PC-9 (cell line): ENCODE measurements around the gene PACRG. TPM values are rescaled to one million over a fixed set of nuclear protein-coding genes. Genes with fewer than 3 reads are reported as not detected.
A peak's percentile ranks its signal among the peaks of the same experiment; 100 is the strongest.

Source experiments
- BruUV-seq: library from RNA; stranded (reverse); fragments of 400-500 nt; replicated peaks from 2 replicates; lab custom pipeline; 2021; lab: Mats Ljungman, UMichigan
- CTCF ChIA-PET: fragments of 300-600 bp; sonication (Branson Sonifier 250); formaldehyde crosslinking; loops from one replicate; lab custom pipeline; 2022; ENCODE audit warnings: antibody characterized with exemption; lab: Charles Lee
- POLR2A ChIA-PET: fragments of 300-600 bp; sonication (Branson Sonifier 250); formaldehyde crosslinking; loops from one replicate; lab custom pipeline; 2022; ENCODE audit warnings: antibody characterized with exemption; ENCODE audit not compliant: unreplicated experiment; lab: Charles Lee
- DNase-seq, 2 experiments: peaks; one replicate each; pipeline versions ENCODE4 v3.0.0 to v3.0.0-alpha.2; 2015 to 2022; ENCODE audit warnings: mixed read lengths in 1 of 2
- H2AFZ ChIP-seq: fragments of 200-600 bp; sonication (generic); 2 replicates; pipeline ENCODE4 v1.8.1; 2017; ENCODE audit warnings: antibody characterized with exemption
- H3F3A ChIP-seq: fragments of 200-600 bp; sonication (generic); 2 replicates; pipeline ENCODE4 v1.8.1; 2017; ENCODE audit warnings: antibody characterized with exemption, mild to moderate bottlenecking, low read depth; ENCODE audit not compliant: insufficient read depth
- H3K27ac ChIP-seq: fragments of 200-600 bp; sonication (generic); 2 replicates; pipeline ENCODE4 v1.6.1; 2016; ENCODE audit warnings: mixed run types
- H3K27me3 ChIP-seq: fragments of 200-600 bp; sonication (generic); 2 replicates; pipeline ENCODE4 v1.6.1; 2016; ENCODE audit warnings: low read depth, mixed run types; ENCODE audit not compliant: insufficient read depth
- H3K36me3 ChIP-seq: fragments of 200-600 bp; sonication (generic); 2 replicates; pipeline ENCODE4 v1.6.1; 2016; ENCODE audit warnings: low read depth, mixed run types
- H3K4me1 ChIP-seq: fragments of 200-600 bp; sonication (generic); replicated peaks from 2 replicates; pipeline ENCODE4 v1.6.1; 2016; ENCODE audit warnings: mixed run types; ENCODE audit not compliant: insufficient read depth
- H3K4me2 ChIP-seq: fragments of 200-600 bp; sonication (generic); 2 replicates; pipeline ENCODE4 v1.6.1; 2017; ENCODE audit warnings: mixed run types
- H3K4me3 ChIP-seq: fragments of 200-600 bp; sonication (generic); 2 replicates; pipeline ENCODE4 v1.6.1; 2016; ENCODE audit warnings: mixed run types
- H3K79me2 ChIP-seq: fragments of 200-600 bp; sonication (generic); 2 replicates; pipeline ENCODE4 v1.6.1; 2017; ENCODE audit warnings: low read depth, mixed run types
- H3K9me2 ChIP-seq: fragments of 200-600 bp; sonication (generic); 2 replicates; pipeline ENCODE4 v1.8.1; 2017; ENCODE audit warnings: mild to moderate bottlenecking; ENCODE audit not compliant: insufficient read depth
- H3K9me3 ChIP-seq: fragments of 200-600 bp; sonication (generic); 2 replicates; pipeline ENCODE4 v1.8.1; 2016; ENCODE audit warnings: low read depth; ENCODE audit not compliant: insufficient read depth
- H4K20me1 ChIP-seq: fragments of 200-600 bp; sonication (generic); 2 replicates; pipeline ENCODE4 v1.8.1; 2017; ENCODE audit not compliant: insufficient read depth
- CTCF ChIP-seq: fragments of 200-600 bp; sonication (generic); conservative IDR thresholded peaks from 2 replicates; pipeline ENCODE4 v1.6.1; 2017; ENCODE audit warnings: mixed run types, antibody characterized with exemption, mild to moderate bottlenecking, moderate library complexity
- EZH2 ChIP-seq: fragments of 200-600 bp; sonication (generic); IDR thresholded peaks from 2 replicates; pipeline ENCODE4 v1.8.0; 2017; ENCODE audit warnings: antibody characterized with exemption, low read depth
- intact Hi-C: fragments of 100-400 bp; cut with micrococcal nuclease; formaldehyde crosslinking; loops from one replicate; pipeline ENCODE4 v1.10.0; 2022; ENCODE audit not compliant: unreplicated experiment
- total RNA-seq: library from RNA; stranded (reverse); gene quantifications from 2 replicates; pipeline ENCODE4 v1.2.3, GENCODE V29; 2021

PACRG gene
- total RNA-seq, 1 experiment from 2014 or later = not detected

- BruUV-seq = no TSS peak
- Histone ChIP-seq H3K4me2 (peak overlapping the region; percentile 52; the same call in 1 of the 2 replicates), H3K79me2 (no peaks in the 10 kb centered on the region), H3K36me3 (no peaks in the 10 kb centered on the region), H3K27ac (peak overlapping the region; percentile 68; the same call in 1 of the 2 replicates), H3K9me2 (no peaks in the 10 kb centered on the region; the same call in 1 of the 2 replicates), H3K9me3 (no peaks in the 10 kb centered on the region), H3F3A (peaks cover 13% of the 10 kb centered on the region), H3K4me1 (peaks cover 26% of the 10 kb centered on the region), H2AFZ (no peak overlapping the region), H4K20me1 (no peaks in the 10 kb centered on the region), H3K4me3 (no peak overlapping the region), H3K27me3 (no peaks in the 10 kb centered on the region)
- DNase-seq = no peak
- CTCF ChIA-PET = no interaction called here
- TF ChIP-seq CTCF (no peak), EZH2 (no peak)
- POLR2A ChIA-PET = no interaction called here
- intact Hi-C loops = no loop called here
Observed at GRCh38 chr6:163282672-163283071, 554.9 kb downstream of the PACRG start.

- Histone ChIP-seq H3K36me3 (no peaks in the 10 kb centered on the region), H3K4me1 (peaks cover 26% of the 10 kb centered on the region), H3K79me2 (no peaks in the 10 kb centered on the region), H4K20me1 (no peaks in the 10 kb centered on the region), H3K4me2 (no peak overlapping the region), H3K27me3 (no peaks in the 10 kb centered on the region), H3K4me3 (no peak overlapping the region), H3K9me3 (no peaks in the 10 kb centered on the region), H3F3A (peaks cover 13% of the 10 kb centered on the region), H3K9me2 (no peaks in the 10 kb centered on the region; the same call in 1 of the 2 replicates), H3K27ac (no peak overlapping the region), H2AFZ (no peak overlapping the region)
- TF ChIP-seq EZH2 (no peak), CTCF (no peak)
- no peak for DNase-seq
- BruUV-seq = no TSS peak
- intact Hi-C loops = no loop called here
- ChIA-PET POLR2A (no interaction called here), CTCF (no interaction called here)
Observed at GRCh38 chr6:163284151-163284550, 556.4 kb downstream of the PACRG start.

GRCh38 chr6:163285691-163286090, 557.9 kb downstream of the PACRG start:
- Histone ChIP-seq H3K4me2 (no peak overlapping the region), H3K9me2 (no peaks in the 10 kb centered on the region; the same call in 1 of the 2 replicates), H3F3A (peaks cover 13% of the 10 kb centered on the region), H4K20me1 (no peaks in the 10 kb centered on the region), H3K36me3 (no peaks in the 10 kb centered on the region), H3K4me1 (peaks cover 26% of the 10 kb centered on the region), H3K27ac (no peak overlapping the region), H3K9me3 (no peaks in the 10 kb centered on the region), H3K4me3 (no peak overlapping the region), H3K79me2 (no peaks in the 10 kb centered on the region), H2AFZ (no peak overlapping the region), H3K27me3 (no peaks in the 10 kb centered on the region)
- TF ChIP-seq CTCF (no peak), EZH2 (no peak)
- ChIA-PET POLR2A (no interaction called here), CTCF (no interaction called here)
- intact Hi-C loops = no loop called here
- DNase-seq = no peak
- no TSS peak for BruUV-seq
